ENCODE results near the gene NAP1L1.

- TF ChIP-seq, protein P1, sequence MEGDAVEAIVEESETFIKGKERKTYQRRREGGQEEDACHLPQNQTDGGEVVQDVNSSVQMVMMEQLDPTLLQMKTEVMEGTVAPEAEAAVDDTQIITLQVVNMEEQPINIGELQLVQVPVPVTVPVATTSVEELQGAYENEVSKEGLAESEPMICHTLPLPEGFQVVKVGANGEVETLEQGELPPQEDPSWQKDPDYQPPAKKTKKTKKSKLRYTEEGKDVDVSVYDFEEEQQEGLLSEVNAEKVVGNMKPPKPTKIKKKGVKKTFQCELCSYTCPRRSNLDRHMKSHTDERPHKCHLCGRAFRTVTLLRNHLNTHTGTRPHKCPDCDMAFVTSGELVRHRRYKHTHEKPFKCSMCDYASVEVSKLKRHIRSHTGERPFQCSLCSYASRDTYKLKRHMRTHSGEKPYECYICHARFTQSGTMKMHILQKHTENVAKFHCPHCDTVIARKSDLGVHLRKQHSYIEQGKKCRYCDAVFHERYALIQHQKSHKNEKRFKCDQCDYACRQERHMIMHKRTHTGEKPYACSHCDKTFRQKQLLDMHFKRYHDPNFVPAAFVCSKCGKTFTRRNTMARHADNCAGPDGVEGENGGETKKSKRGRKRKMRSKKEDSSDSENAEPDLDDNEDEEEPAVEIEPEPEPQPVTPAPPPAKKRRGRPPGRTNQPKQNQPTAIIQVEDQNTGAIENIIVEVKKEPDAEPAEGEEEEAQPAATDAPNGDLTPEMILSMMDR (conservative IDR thresholded peaks at IDR 0.05; ENCODE audit: low read length): no peak
- TF ChIP-seq EZH2phosphoT487 (IDR thresholded peaks at IDR 0.05; ENCODE audit: borderline replicate concordance, low read depth, low read length): no peak
These were observed 70.5 kb downstream of the NAP1L1 start for GRCh38 chr12:76014007-76014406.

Measured in OCI-LY7 (cell line).